NCI-H526 treated with DMSO at 0.1 percent for 48 hours (cell line): ENCODE results near the gene TUBA1C.
A peak's percentile ranks its signal among the peaks of the same experiment; 100 is the strongest.

ENCODE experiments used
- DNase-seq: peaks from one replicate; lab custom pipeline; 2025; lab: John Stamatoyannopoulos, UW

The TUBA1C gene

GRCh38 chr12:49283541-49284429 is 18.9 kb downstream of the TUBA1C start:
- no peak for DNase-seq

GRCh38 chr12:49284672-49285071 is 19.8 kb downstream of the TUBA1C start:
- no peak for DNase-seq

- DNase-seq = no peak
Observed at GRCh38 chr12:49287876-49288275, 23.0 kb downstream of the TUBA1C start.

GRCh38 chr12:49288412-49288853 is 23.6 kb downstream of the TUBA1C start:
- DNase-seq = no peak

GRCh38 chr12:49288922-49289555 is 24.2 kb downstream of the TUBA1C start:
- no peak for DNase-seq

GRCh38 chr12:49292729-49293055 is 27.8 kb downstream of the TUBA1C start:
- DNase-seq = no peak

GRCh38 chr12:49293056-49293956 is 28.4 kb downstream of the TUBA1C start:
- DNase-seq = peak; percentile 23

GRCh38 chr12:49294086-49294803 is 29.4 kb downstream of the TUBA1C start:
- DNase-seq = peak; percentile 58

- DNase-seq = no peak
Observed at GRCh38 chr12:49294804-49295081, 29.9 kb downstream of the TUBA1C start.

GRCh38 chr12:49295082-49295936 is 30.4 kb downstream of the TUBA1C start, which contains the start of gene PRPH:
PRPH (plus strand) TSS chr12:49295147; CDS start chr12:49295201, 54 bp downstream.
- no peak for DNase-seq

GRCh38 chr12:49296034-49296835 is 31.4 kb downstream of the TUBA1C start:
- DNase-seq = peak; percentile 58

GRCh38 chr12:49296836-49297694 is 32.2 kb downstream of the TUBA1C start:
- DNase-seq = peak; percentile 58

- DNase-seq = no peak
Observed at GRCh38 chr12:49297695-49298060, 32.8 kb downstream of the TUBA1C start.

GRCh38 chr12:49298160-49298559 is 33.3 kb downstream of the TUBA1C start:
- no peak for DNase-seq

- no peak for DNase-seq
Observed at GRCh38 chr12:49301760-49302159, 36.9 kb downstream of the TUBA1C start.

- no peak for DNase-seq
Observed at GRCh38 chr12:49304161-49304560, 39.3 kb downstream of the TUBA1C start.

GRCh38 chr12:49305762-49306510 is 41.1 kb downstream of the TUBA1C start:
- no peak for DNase-seq

GRCh38 chr12:49309386-49309785 is 44.5 kb downstream of the TUBA1C start:
- DNase-seq = no peak
